ENCODE data around the gene MAP3K6.

Gene MAP3K6

DNA sequence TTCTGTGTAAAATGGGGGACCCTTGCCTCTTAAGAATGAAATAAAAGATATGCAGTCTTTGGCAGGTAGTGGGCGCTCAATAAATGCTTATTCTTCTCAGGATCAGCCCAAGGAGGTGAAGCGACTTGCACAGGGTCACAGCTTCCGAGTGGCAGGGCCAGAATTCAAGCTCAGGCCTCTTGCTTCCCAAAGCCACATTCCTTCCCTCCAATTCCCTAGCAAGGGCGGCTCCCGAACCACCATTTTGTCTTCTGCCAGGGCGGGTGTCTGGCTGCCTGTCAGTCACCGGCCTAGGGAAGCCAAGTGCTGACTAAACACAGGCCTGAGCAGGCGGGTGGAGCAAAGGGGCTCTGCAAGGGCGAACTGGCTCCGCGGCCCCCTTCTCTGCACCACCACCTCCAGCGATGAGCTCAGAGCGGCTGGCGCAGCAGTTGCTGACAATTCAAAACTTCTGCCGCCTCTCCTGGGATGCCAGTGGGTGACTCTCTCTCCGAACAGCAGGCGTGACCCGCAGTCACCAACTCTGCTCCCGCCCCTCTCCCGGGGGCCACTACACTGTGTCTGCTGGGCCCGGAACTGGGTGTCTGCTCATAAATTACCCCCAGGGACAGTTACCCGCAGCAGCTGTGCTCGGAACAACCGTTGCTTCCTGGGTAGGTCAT, 36.4 kb upstream of the MAP3K6 start:
- POLR2A ChIA-PET = interaction anchor here (0.6 kb wide), 1 partner anchor 201 kb away, joined by 3 read pairs; the partner anchor contains the start of gene AHDC1
- no peak for DNase-seq (ENCODE audit: low read depth, low spot score)
- no peak overlapping the region for H3K4me3 ChIP-seq (ENCODE audit: low read depth, low read length)
- TF ChIP-seq, protein P1, sequence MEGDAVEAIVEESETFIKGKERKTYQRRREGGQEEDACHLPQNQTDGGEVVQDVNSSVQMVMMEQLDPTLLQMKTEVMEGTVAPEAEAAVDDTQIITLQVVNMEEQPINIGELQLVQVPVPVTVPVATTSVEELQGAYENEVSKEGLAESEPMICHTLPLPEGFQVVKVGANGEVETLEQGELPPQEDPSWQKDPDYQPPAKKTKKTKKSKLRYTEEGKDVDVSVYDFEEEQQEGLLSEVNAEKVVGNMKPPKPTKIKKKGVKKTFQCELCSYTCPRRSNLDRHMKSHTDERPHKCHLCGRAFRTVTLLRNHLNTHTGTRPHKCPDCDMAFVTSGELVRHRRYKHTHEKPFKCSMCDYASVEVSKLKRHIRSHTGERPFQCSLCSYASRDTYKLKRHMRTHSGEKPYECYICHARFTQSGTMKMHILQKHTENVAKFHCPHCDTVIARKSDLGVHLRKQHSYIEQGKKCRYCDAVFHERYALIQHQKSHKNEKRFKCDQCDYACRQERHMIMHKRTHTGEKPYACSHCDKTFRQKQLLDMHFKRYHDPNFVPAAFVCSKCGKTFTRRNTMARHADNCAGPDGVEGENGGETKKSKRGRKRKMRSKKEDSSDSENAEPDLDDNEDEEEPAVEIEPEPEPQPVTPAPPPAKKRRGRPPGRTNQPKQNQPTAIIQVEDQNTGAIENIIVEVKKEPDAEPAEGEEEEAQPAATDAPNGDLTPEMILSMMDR (IDR thresholded peaks at IDR 0.05; ENCODE audit: insufficient read depth, low read length, missing control alignments) = peak; percentile 7
- CTCF ChIA-PET = interaction anchor here (1.0 to 15.7 kb wide), 15 partner anchors 9 to 263 kb away, joined by 3 to 671 read pairs (median 6); partner anchors contain the start of genes AHDC1 and WASF2

DNA sequence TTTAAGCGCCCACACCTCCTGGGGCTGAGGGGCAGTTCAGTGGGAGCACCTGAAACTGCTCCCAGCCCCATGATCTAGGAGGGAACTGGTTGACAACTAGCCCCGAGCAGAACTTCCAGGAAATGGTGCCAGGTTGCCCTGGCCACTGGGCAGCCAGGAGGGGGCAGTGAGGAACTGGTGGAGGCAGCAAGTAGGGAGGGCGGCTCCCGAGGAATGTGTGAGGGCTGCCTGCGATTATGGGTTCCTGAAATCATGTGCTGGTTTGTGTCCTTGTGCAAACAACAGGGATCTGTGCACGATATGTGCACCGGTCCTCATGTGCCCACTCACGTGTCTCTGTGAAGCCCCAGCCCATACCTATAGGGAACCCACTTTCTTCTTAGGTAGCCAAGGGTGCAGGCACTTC, 35.6 kb upstream of the MAP3K6 start:
- TF ChIP-seq, protein P1 (IDR thresholded peaks at IDR 0.05; ENCODE audit: insufficient read depth, low read length, missing control alignments) = peak; percentile 81
- POLR2A ChIA-PET = no interaction called here
- CTCF ChIA-PET = interaction anchor here (0.9 to 15.7 kb wide), 17 partner anchors 8 to 264 kb away, joined by 3 to 671 read pairs (median 6); partner anchors contain the start of genes AHDC1 and WASF2
- DNase-seq (ENCODE audit: low read depth, low spot score) = no peak
- no peak overlapping the region for H3K4me3 ChIP-seq (ENCODE audit: low read depth, low read length)

DNA sequence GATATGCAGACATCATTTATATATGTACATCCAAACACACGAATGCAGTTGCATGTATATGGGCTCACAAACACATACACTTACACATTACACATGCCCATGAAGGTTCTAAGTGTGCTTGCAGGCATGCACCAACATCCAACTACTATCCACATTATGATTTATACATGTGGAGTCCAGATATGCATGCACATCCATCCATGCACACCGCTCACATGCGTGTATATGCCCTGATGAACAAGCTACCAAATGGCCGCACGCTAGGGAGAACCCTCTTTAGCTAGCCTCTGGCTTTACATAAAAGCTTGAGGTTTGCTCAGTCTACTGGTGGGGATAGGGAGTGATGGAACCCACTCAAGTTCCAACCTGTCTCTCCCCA, 34.2 kb upstream of the MAP3K6 start:
- ChIA-PET POLR2A (no interaction called here), CTCF (interaction anchor here (1.0 to 15.7 kb wide), 4 partner anchors 15 to 207 kb away, joined by 3 to 671 read pairs (median 132); partner anchors contain the start of gene AHDC1)
- H3K4me3 ChIP-seq (ENCODE audit: low read depth, low read length) = no peak overlapping the region

DNA sequence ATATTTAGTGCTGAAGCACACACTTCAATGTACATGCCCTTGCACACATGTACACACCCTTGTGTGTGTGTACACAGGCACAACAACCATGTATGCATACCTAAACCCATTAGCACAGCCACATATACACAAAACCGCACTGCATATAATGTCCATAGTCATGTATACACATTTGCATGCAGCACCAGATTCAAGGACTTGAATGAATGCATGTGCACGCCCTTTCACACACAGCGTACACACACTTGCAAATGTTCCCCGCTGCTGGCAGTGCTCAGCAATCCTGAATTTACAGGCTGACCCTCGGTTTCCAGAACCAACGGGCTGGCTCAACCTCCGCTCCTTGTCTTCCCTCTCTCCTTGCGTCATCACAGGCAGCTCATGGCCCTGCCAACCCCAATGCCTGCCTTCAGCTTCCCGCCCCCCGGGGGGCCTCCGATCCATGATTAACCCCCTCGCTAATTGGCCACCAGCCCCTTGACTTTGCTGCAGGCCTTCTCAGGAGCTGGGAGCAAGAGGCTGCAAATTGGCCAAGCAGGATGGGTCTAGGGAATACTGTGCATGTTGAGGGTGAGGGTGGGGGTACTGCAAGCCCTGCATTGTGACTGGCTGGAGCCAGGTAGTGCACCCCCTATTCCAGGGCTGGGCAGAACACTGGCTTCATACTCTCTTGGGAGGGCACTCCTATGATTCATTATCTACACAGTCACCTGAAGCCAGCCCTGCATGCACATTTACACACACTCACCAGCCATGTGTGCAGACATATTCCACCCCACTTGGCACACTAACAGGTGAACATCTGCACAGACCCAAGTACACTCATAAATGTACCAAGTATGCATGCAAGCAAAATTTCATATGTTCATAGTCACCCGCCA, 33.6 kb upstream of the MAP3K6 start:
- no peak overlapping the region for H3K4me3 ChIP-seq (ENCODE audit: low read depth, low read length)
- ChIA-PET CTCF (interaction anchor here (1.0 to 15.7 kb wide), 6 partner anchors 10 to 263 kb away, joined by 3 to 671 read pairs (median 6); partner anchors contain the start of gene AHDC1), POLR2A (no interaction called here)
- no peak for DNase-seq (ENCODE audit: low read depth, low spot score)
- TF ChIP-seq, protein P1 (IDR thresholded peaks at IDR 0.05; ENCODE audit: insufficient read depth, low read length, missing control alignments) = no peak

More for the DNA sequence above, 34.2 kb upstream of the MAP3K6 start:
- TF ChIP-seq, protein P1 (IDR thresholded peaks at IDR 0.05; ENCODE audit: insufficient read depth, low read length, missing control alignments) = no peak
- no peak for DNase-seq (ENCODE audit: low read depth, low spot score)

DNA sequence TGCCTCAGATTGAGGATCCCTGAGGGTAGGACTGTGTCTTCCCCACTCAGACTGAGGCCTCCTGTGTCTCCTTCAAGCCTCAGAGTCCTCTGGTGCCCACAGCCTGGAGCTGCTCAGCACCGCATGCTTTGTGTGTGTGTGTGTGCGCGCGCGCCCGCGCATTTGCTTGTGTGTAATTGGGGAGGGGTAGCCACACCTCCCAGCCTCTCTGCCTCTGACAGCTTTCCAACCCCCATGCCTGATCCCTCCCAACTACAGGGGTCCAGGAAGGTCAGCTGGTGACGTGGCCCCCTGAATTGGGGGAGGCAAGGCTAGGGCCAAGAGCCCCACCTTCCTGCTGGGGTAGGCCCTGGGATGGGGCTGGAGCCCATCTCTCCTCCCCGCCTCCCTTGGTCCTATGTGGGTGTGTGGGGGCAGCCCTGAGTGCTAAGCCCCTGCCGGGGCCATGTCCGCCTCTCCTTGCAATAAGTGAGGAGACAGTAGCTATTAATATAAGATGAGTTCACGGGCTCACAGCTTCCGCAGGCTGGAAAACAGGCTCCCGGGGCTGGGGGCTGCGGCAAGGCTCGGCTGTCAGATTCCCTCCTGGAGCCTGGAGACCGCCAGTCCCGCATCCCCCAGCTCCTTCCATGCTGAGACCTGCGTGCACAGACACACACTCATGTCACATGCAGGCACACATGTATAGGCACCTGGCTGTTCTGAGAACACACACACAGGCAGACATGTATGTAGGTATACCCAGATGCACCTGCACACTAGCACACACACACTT, 32.7 kb upstream of the MAP3K6 start:
- POLR2A ChIA-PET = no interaction called here
- TF ChIP-seq, protein P1 (IDR thresholded peaks at IDR 0.05; ENCODE audit: insufficient read depth, low read length, missing control alignments) = no peak
- no peak for DNase-seq (ENCODE audit: low read depth, low spot score)
- CTCF ChIA-PET = interaction anchor here (0.6 to 15.7 kb wide), 11 partner anchors 9 to 355 kb away, joined by 3 to 671 read pairs (median 4); partner anchors contain the start of gene AHDC1
- no peak overlapping the region for H3K4me3 ChIP-seq (ENCODE audit: low read depth, low read length)

All from AG04449 (cell line).